ENCODE results near the gene ELMO1. TPM values are rescaled to one million over a fixed set of nuclear protein-coding genes. Genes with fewer than 3 reads are reported as not detected.

ELMO1 gene
- total RNA-seq, 1 experiment from 2014 or later, result not detected

- Histone ChIP-seq H3K4me3 (no peak overlapping the region), H3K9me3 (no peaks in the 10 kb centered on the region)
- DNase-seq, result no peak
Measured at GRCh38 chr7:37480041-37481031, 31.7 kb upstream of the ELMO1 start.

GRCh38 chr7:37476881-37477450 is 28.3 kb upstream of the ELMO1 start:
- no peak for DNase-seq

More at GRCh38 chr7:37480041-37481031, 31.7 kb upstream of the ELMO1 start:
- Histone ChIP-seq H3K27me3 (no peaks in the 10 kb centered on the region), H3K36me3 (no peaks in the 10 kb centered on the region)

DNA sequence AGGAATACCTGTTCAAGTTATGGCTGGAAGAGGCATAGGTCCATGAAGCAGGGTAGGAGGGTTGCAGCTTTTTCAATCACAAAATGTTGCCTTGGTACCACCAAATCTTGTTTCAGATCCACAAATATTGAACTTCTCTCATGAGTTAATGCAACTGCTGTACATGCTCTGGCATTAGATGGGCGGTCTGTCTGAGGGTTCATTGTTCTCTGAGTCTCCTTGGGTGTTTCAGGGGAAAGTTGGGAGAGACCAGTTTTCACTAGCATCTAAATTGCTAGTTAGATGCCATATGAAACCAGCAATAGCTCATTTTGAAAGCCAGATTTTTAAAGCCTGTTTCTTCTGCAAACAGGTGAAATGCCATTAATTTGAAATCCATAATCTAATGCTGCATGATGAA is 27.8 kb upstream of the ELMO1 start:
- Histone ChIP-seq H3K36me3 (no peaks in the 10 kb centered on the region), H3K27me3 (no peaks in the 10 kb centered on the region), H3K9me3 (no peaks in the 10 kb centered on the region), H3K4me3 (no peak overlapping the region)
- no peak for DNase-seq

More at GRCh38 chr7:37476881-37477450, 28.3 kb upstream of the ELMO1 start:
- Histone ChIP-seq H3K9me3 (no peaks in the 10 kb centered on the region), H3K36me3 (no peaks in the 10 kb centered on the region), H3K27me3 (no peaks in the 10 kb centered on the region), H3K4me3 (no peak overlapping the region)

DNA sequence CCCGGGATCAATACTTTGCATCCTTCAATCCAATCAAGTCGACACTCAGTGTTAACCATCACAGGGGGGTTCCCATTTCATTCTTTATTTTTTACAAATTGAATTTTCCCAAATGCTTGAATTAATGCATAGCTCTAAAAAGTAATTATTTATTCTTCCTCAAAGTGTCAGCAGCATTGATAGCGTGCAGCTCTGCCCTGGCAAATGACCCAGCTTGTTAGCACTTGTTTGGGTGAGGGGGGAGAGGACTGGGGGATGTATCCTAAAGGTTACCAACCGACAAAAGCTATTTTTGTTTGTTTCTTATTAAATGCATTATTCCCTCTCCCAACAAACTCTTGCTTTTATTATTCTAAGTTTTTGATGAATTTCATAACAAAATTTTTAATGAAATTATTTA is 27.0 kb upstream of the ELMO1 start:
- H3K9me3 ChIP-seq, result no peaks in the 10 kb centered on the region
- H3K4me3 ChIP-seq, result no peak overlapping the region
- no peak for DNase-seq
- H3K27me3 ChIP-seq, result no peaks in the 10 kb centered on the region
- H3K36me3 ChIP-seq, result no peaks in the 10 kb centered on the region

DNA sequence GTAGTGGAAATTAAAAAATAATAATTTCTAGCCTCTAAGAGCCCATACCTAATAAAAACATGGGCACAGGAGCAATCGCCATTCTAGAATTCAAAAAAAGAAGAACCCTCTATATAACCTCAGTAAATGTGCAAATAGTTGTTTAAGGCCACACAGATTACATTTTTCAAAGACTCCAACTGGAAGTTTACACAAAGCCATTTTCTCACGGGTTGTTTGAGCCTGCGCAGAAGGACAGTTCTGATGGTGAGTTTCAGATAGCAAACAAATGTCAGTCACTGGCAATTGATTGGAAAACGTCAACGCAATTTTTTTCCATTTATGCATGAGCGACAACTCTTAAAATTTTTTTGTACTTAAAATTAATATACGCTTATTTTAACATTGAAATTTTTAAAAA is 23.0 kb upstream of the ELMO1 start:
- no peaks in the 10 kb centered on the region for H3K36me3 ChIP-seq
- DNase-seq, result no peak
- no peak overlapping the region for H3K4me3 ChIP-seq
- H3K27me3 ChIP-seq, result no peaks in the 10 kb centered on the region
- no peaks in the 10 kb centered on the region for H3K9me3 ChIP-seq

- Histone ChIP-seq H3K4me3 (no peak overlapping the region), H3K9me3 (no peaks in the 10 kb centered on the region), H3K36me3 (no peaks in the 10 kb centered on the region), H3K27me3 (no peaks in the 10 kb centered on the region)
- DNase-seq, result no peak
Measured at GRCh38 chr7:37467002-37467401, 18.3 kb upstream of the ELMO1 start.

GRCh38 chr7:37462138-37462537 is 13.5 kb upstream of the ELMO1 start:
- H3K27me3 ChIP-seq, result no peaks in the 10 kb centered on the region
- H3K9me3 ChIP-seq, result no peaks in the 10 kb centered on the region
- H3K4me3 ChIP-seq, result no peak overlapping the region
- DNase-seq, result no peak
- no peaks in the 10 kb centered on the region for H3K36me3 ChIP-seq

- Histone ChIP-seq H3K36me3 (no peaks in the 10 kb centered on the region), H3K27me3 (no peaks in the 10 kb centered on the region; the same call in 1 of the 2 replicates), H3K9me3 (no peaks in the 10 kb centered on the region), H3K4me3 (no peak overlapping the region)
- no peak for DNase-seq
Measured at GRCh38 chr7:37455081-37455480, 6.4 kb upstream of the ELMO1 start.

DNA sequence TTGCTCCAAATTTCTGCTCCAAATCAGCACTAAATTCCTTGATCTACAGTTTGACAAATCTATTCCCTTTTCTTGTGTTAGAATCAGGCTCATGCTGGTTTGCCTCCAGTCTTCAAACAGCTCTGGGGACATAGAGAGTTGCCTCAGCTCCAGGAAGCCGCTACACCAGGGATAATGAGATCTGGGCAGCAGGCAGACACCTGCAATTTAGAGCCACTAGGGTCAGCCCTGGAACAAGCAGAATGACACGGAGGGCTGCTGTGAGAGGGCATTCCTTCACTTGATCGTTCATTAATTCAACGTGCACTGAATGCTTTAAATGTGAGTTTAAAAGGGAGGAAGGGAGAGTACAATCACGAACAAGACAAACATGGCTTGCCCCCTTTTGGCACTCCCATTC is 3.7 kb upstream of the ELMO1 start:
- Histone ChIP-seq H3K36me3 (no peaks in the 10 kb centered on the region), H3K27me3 (peaks cover 20% of the 10 kb centered on the region), H3K9me3 (no peaks in the 10 kb centered on the region), H3K4me3 (no peak overlapping the region)
- DNase-seq, result no peak

DNA sequence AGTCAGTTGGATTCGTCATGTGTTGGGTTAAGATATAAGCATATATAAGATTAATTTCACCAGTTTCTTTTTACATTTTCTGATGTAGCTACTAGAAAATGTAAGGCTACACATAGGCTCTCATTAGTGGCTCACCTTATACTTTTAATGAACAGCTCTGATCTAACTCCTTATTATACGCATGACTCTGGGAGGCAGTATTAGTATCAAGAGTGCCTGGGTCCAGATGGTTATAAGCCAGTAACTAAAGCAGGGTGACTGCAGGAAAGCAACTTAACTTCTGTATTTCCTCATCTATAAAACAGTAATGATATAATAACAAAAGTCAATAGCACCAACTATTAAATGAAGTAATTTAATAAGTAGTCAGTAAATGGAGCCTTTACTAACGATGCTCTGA is 1.4 kb upstream of the ELMO1 start:
- no peak for DNase-seq
- no peak overlapping the region for H3K4me3 ChIP-seq
- H3K27me3 ChIP-seq, result peaks cover 24% of the 10 kb centered on the region
- H3K9me3 ChIP-seq, result no peaks in the 10 kb centered on the region
- H3K36me3 ChIP-seq, result no peaks in the 10 kb centered on the region

- H3K36me3 ChIP-seq, result no peaks in the 10 kb centered on the region
- H3K27me3 ChIP-seq, result peaks cover 24% of the 10 kb centered on the region
- no peak overlapping the region for H3K4me3 ChIP-seq
- DNase-seq, result no peak
- no peaks in the 10 kb centered on the region for H3K9me3 ChIP-seq
Measured at GRCh38 chr7:37449621-37450020, 957 bp upstream of the ELMO1 start.

DNA sequence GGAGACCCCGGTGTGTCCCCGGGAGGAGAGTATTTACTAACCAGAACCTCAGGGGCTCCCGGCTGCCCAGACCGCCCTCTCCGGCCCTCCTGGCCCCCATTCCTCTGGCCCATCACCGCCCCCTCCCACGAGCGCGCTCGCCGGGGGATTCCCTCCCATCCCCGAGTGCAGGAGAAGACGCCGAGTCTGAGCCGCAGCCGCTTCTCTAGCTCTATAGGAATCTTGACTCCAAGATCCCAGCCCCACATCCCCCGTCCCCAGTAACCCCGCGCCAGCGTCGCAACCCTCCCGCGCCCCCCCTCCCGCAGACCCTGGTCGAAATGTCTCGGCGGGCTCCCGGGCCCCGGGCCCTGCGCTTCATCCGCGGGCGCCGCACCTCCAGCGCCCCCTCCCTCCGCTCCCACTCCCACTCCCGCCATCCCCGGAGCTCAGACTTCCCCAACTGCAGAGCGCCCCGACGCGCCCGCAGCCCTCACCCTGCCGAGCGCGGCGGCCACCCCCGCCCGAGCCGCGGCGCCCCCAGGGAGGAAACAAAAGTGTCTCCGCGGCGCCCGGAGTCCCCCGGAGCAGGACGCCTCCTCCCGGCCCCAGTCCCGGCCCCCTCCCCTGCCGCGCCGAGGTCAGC is 541 bp downstream of the ELMO1 start:
- H3K27me3 ChIP-seq, result peaks cover 24% of the 10 kb centered on the region
- DNase-seq, result peak; percentile 3
- H3K36me3 ChIP-seq, result no peaks in the 10 kb centered on the region
- H3K4me3 ChIP-seq, result peak overlapping the region; percentile 42
- no peaks in the 10 kb centered on the region for H3K9me3 ChIP-seq

GRCh38 chr7:37446371-37446770 is 2.3 kb downstream of the ELMO1 start:
- DNase-seq, result no peak
- H3K27me3 ChIP-seq, result peaks cover 24% of the 10 kb centered on the region
- no peaks in the 10 kb centered on the region for H3K36me3 ChIP-seq
- H3K9me3 ChIP-seq, result no peaks in the 10 kb centered on the region
- H3K4me3 ChIP-seq, result no peak overlapping the region

- H3K27me3 ChIP-seq, result peaks cover 24% of the 10 kb centered on the region
- no peak overlapping the region for H3K4me3 ChIP-seq
- no peaks in the 10 kb centered on the region for H3K9me3 ChIP-seq
- no peaks in the 10 kb centered on the region for H3K36me3 ChIP-seq
- DNase-seq, result no peak
Measured at GRCh38 chr7:37445790-37446189, 2.9 kb downstream of the ELMO1 start.

GRCh38 chr7:37445064-37445723 is 3.5 kb downstream of the ELMO1 start:
- no peak for DNase-seq
- peaks cover 24% of the 10 kb centered on the region for H3K27me3 ChIP-seq
- no peak overlapping the region for H3K4me3 ChIP-seq
- no peaks in the 10 kb centered on the region for H3K36me3 ChIP-seq
- H3K9me3 ChIP-seq, result no peaks in the 10 kb centered on the region

- DNase-seq, result no peak
- H3K27me3 ChIP-seq, result peaks cover 14% of the 10 kb centered on the region; the same call in 1 of the 2 replicates
- H3K4me3 ChIP-seq, result no peak overlapping the region
- H3K9me3 ChIP-seq, result no peaks in the 10 kb centered on the region
- no peaks in the 10 kb centered on the region for H3K36me3 ChIP-seq
Measured at GRCh38 chr7:37443627-37444026, 5.0 kb downstream of the ELMO1 start.

- H3K4me3 ChIP-seq, result no peak overlapping the region
- no peaks in the 10 kb centered on the region for H3K36me3 ChIP-seq
- DNase-seq, result no peak
- H3K27me3 ChIP-seq, result peaks cover 4% of the 10 kb centered on the region; the same call in 1 of the 2 replicates
- H3K9me3 ChIP-seq, result no peaks in the 10 kb centered on the region
Measured at GRCh38 chr7:37442268-37442667, 6.4 kb downstream of the ELMO1 start.
